HG03135 (cell line): ENCODE measurements around the gene SPDYE9.
"Not testable (repeated sequence)": the region's sequence is repeated elsewhere in the genome, so short reads cannot be mapped to it uniquely, and the experiment has no call there.

ENCODE experiments used
- ATAC-seq: cut with Tn5 transposase; IDR thresholded peaks from one replicate; pipeline ENCODE4 v1.9.1; 2021; ENCODE audit warnings: mild to moderate bottlenecking, moderate library complexity; ENCODE audit not compliant: unreplicated experiment

The SPDYE9 gene, protein sequence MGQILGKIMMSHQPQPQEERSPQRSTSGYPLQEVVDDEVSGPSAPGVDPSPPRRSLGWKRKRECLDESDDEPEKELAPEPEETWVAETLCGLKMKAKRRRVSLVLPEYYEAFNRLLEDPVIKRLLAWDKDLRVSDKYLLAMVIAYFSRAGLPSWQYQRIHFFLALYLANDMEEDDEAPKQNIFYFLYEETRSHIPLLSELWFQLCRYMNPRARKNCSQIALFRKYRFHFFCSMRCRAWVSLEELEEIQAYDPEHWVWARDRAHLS

DNA sequence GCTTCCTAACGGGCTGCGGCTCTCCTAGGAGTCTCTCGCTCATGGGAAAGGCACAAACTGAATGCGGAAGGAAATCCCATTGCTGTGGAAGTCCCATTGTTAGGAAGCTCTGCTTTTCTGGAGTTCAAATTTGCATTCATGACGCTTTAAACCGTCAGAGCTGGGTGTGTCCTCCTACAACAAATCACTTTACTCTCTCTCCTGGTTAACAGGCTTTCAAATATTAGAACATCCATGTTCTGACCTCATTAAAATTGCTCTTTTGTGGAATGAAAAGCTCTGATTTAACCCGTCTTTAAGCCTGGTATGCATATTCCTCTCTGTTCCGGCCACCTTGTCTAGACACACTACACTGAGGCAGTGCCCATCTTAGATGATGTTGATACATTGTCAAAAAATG is at the start of gene SPDYE9:
Gene SPDYE9, minus strand, starts transcription at position 101 of the 400 bp plus-strand sequence. CDS start 1,800 bp downstream, outside the sequence.
- ATAC-seq, result not testable (repeated sequence)

DNA sequence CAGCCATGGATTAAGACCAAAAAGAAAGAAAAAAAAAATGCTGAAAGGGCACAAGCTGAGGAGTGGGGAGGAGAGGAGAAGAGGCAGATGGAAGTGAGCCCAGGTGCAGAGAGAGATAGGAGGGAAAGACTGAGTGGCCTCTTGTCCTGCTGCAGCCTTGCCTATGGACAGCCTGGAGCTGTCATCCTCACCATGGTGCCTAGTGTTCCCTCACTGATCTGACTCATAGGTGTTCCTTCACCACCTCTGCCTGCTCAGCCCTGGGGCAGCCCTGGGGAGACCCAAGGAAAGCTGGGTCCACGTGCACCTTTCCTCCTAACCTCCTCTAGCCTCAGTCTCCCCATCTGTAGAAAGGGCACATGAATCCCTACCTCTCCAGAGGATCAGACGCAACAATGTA is 49.0 kb upstream of the SPDYE9 start:
- ATAC-seq, result not testable (repeated sequence)

DNA sequence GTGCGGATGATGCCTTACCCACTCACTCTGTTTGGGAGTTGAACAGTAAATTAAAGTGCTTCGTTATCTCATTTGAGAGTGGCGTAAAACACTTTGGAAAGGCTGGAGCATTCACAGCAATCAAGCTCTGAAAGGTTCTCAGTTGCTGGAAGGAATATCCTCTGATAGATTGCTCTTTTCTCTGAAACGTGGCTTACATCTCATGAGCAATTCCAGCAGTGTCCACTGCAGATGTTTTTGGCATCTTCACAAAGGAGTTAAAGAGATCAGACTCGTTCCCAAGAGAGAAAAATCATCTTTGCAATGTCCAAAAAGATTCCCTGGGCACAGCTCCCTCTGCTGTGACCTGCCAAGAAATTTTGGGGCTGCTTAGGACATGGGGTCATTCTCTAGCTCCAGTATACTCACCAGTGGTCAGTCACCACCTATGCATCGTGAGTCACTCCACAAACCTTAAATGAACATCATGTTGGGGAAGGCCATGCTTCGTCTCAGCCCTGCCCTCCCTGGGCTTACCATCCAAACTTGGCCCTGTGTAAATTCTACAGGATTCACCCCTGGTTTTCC is 46.9 kb upstream of the SPDYE9 start:
- ATAC-seq, result not testable (repeated sequence)

DNA sequence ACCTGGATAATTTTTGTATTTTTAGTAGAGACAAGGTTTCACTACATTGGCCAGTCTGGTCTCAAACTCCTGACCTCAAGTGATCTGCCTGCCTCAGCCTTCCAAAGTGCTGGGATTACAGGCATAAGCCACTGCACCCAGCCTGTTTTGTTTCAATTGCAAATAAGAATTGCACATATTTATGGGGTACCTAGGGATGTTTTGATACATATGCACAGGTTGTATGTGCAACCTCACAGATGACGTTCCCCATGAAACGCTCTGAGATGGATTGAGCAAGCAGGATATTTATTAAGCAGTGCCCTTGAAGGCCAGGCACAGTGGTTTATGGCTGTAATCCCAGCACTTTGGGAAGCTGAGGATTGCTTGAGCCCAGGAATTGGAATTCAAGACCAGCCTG is 44.8 kb upstream of the SPDYE9 start:
- not testable (repeated sequence) for ATAC-seq

DNA sequence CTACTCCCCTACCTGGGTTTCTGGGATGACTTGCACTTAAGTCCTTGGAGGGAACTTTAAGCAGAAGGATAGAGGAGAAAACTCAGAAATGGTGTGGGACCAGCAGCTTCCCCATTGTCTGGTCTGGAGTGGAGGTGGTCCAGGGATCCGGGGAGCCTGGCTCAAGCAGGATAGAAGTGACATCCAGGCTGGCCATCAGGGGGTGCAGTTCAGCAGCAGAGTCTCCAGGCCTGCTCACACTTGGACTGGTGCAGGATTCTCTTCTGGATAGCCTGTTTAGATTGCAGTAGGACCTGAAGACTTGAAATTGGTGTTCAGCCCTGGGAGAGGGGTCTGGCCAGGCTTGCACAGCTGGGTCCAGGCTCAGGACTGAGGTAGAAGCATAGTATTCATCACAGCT is 38.3 kb upstream of the SPDYE9 start:
- not testable (repeated sequence) for ATAC-seq

DNA sequence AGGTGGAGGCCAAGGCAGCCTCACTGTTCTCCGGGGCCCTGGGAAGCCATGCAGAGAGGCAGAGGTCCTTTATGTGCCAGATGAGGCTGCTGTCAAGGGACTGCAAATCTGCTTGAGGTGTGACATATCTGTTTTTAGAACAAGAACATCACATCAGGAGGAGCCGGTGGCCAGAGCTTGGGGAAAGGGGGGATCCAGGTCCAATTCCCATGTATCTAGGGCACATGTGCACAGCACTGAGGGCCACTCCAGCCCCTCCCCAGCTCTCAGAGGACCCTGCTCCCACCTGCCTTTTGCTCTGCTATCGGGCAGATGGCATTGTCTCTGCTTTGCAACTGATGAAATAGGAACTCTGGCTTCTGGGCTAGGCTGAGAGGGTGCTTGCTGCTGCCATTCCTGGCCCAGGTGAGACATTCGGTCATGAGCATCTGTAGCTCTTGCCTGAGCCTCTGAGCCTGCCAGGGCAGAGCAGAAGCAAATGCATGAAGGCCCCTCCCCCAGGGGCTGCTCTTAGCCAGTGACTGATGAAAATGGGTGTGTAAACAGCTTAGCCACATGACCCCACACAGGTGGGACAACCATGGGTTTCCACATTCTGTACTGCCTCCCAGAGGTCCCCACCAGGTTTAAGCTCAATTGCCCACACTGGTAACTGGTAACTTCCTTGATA is 37.1 kb upstream of the SPDYE9 start:
- not testable (repeated sequence) for ATAC-seq

DNA sequence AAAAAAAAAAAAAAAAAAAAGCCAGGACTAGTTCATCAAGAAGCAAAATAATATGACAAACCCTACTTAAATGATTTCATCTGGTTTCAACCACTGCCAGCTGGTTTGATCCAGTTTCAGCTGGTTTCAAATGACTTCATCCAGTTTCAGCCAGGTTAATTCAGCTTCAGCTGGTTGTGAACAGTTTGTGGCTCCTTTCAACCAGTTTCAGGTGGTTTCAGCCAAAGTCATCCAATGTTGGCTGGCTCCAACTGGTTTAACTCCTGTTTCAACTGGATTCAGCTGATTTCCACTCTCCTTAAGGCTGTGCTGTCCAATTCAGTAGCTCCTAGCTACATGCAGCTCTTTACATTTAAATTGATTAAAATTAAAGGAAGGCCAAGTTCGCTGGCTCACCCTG is 32.3 kb upstream of the SPDYE9 start:
- ATAC-seq, result not testable (repeated sequence)

DNA sequence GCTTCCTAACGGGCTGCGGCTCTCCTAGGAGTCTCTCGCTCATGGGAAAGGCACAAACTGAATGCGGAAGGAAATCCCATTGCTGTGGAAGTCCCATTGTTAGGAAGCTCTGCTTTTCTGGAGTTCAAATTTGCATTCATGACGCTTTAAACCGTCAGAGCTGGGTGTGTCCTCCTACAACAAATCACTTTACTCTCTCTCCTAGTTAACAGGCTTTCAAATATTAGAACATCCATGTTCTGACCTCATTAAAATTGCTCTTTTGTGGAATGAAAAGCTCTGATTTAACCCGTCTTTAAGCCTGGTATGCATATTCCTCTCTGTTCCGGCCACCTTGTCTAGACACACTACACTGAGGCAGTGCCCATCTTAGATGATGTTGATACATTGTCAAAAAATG is 28.0 kb downstream of the SPDYE9 start, which contains the start of gene SPDYE11:
Gene SPDYE11, minus strand, starts transcription at position 101 of the 400 bp plus-strand sequence. CDS start 1,800 bp downstream, outside the sequence.
- not testable (repeated sequence) for ATAC-seq

DNA sequence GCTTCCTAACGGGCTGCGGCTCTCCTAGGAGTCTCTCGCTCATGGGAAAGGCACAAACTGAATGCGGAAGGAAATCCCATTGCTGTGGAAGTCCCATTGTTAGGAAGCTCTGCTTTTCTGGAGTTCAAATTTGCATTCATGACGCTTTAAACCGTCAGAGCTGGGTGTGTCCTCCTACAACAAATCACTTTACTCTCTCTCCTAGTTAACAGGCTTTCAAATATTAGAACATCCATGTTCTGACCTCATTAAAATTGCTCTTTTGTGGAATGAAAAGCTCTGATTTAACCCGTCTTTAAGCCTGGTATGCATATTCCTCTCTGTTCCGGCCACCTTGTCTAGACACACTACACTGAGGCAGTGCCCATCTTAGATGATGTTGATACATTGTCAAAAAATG is 56.2 kb downstream of the SPDYE9 start, which contains the start of gene SPDYE8:
Gene SPDYE8, minus strand, starts transcription at position 101 of the 400 bp plus-strand sequence. CDS start 1,800 bp downstream, outside the sequence.
- ATAC-seq, result not testable (repeated sequence)
